ENCODE results near the gene UCP2. TPM values are rescaled to one million over a fixed set of nuclear protein-coding genes. Genes with fewer than 3 reads are reported as not detected.
A peak's percentile ranks its signal among the peaks of the same experiment; 100 is the strongest.

UCP2 gene
- polyA plus RNA-seq, 2 donors, result 3.0 to 5.0 TPM

DNA sequence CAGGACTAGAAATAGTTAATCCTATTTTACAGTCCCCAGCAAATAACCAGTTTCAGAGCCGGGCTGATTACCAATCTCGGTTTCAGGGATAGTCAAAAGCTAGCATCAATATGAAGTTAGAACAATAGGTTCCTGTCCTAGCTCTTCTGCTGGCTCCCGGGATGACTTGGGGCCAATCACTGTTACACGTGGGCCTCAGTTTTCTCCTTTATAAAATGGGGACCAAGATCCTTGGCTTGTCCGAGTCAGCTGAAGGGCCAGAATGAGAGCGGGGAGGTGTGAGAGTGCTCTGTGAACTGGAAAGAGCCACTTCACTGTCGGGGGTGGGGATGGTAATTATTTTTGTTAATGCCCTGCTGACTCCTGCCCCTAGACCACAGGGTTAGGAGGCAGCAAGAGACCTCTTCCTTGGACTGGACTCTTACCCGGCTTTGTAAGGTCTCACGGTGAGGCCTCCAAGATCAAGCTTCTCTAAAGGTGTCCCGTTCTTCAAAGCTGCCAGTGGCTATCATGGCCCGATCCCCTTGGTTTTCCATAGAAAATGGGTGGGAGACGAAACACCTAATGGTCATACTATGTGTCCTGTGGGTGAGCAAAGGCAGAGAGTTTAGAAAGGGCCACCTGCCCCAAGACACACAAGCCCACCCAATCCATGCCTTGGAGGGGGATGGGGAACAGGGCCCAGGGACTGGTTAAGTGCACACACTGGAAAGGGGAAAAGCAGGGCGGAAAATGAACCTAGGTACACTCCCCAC is 1.4 kb downstream of the UCP2 start:
- H3K4me1 ChIP-seq (ENCODE audit: control insufficient read depth in 2 of 2, insufficient read depth in 2 of 2, low read length in 1 of 2), result no peaks in the 10 kb centered on the region
- peak overlapping the region; percentile 49 to 53 for H3K4me3 ChIP-seq (ENCODE audit: low read depth in 1 of 2, low read length in 2 of 2)
- no peaks in the 10 kb centered on the region for H3K9me3 ChIP-seq (ENCODE audit: control insufficient read depth in 2 of 2, insufficient read depth in 1 of 2, low read depth in 1 of 2, low read length in 1 of 2)
- H3K36me3 ChIP-seq (ENCODE audit: control insufficient read depth in 2 of 2, insufficient read depth in 2 of 2, low read length in 1 of 2), result no peaks in the 10 kb centered on the region
- H3K27ac ChIP-seq (ENCODE audit: low read depth in 2 of 2, low read length in 1 of 2), result no peak overlapping the region
- H3K27me3 ChIP-seq (ENCODE audit: control insufficient read depth in 1 of 2, insufficient read depth in 2 of 2, low read length in 2 of 2), result no peaks in the 10 kb centered on the region
- WGBS, 2 donors, result 65 to 78% methylated on average over 12 to 13 of the region's 13 CpGs

DNA sequence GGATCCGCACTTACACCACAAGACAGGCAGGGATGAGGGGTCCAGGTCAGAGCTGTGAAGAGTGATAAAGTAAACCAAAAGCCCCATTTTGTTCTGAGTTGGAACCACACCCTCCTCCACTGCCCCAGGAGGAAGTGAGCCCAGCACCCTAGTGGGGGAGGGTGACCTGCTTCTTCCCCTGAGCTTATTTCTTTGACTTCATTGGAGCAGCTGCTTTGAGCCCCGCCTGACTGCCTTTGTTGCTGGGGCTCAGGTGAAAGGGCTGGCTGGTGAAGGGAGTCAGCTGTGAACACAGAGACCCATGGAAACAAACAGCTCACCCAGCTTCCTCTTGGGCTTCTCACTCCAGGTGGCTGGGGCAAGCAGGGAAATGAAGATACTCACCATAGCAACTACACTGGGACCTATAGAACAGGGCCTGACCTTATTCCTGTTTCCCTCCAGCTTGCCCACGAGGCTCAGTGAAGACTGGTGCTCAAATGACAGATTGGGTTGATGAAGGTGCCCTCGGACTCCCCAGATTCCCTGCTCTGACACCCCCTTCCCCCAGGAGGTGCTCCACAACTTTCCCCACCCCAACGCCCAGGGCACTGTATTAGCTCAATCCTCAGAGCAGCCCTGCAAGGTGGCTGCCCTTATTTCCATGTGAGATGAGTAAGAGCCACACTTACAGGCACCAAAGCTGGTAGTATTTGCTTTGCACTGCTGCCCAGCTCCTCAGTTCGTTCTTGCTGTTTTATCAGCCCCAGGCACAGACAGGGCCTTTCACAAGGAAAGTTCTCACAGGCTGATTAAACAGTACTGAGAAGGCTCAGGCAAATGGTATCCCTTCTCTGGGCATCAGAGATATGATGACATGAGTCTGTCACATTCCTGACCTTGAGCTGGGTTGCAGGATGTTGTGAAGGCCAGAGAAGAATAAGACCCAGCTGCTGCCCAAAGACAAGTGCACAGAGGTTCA is 2.4 kb downstream of the UCP2 start:
- Histone ChIP-seq H3K4me3 (ENCODE audit: low read depth in 1 of 2, low read length in 2 of 2) (no peak overlapping the region), H3K27me3 (ENCODE audit: control insufficient read depth in 1 of 2, insufficient read depth in 2 of 2, low read length in 2 of 2) (no peaks in the 10 kb centered on the region), H3K4me1 (ENCODE audit: control insufficient read depth in 2 of 2, insufficient read depth in 2 of 2, low read length in 1 of 2) (no peaks in the 10 kb centered on the region), H3K9me3 (ENCODE audit: control insufficient read depth in 2 of 2, insufficient read depth in 1 of 2, low read depth in 1 of 2, low read length in 1 of 2) (no peaks in the 10 kb centered on the region), H3K36me3 (ENCODE audit: control insufficient read depth in 2 of 2, insufficient read depth in 2 of 2, low read length in 1 of 2) (no peaks in the 10 kb centered on the region), H3K27ac (ENCODE audit: low read depth in 2 of 2, low read length in 1 of 2) (peak overlapping the region; percentile 34 to 36)
- 48 to 52% methylated on average over 6 of the region's 6 CpGs for WGBS, 2 donors

DNA sequence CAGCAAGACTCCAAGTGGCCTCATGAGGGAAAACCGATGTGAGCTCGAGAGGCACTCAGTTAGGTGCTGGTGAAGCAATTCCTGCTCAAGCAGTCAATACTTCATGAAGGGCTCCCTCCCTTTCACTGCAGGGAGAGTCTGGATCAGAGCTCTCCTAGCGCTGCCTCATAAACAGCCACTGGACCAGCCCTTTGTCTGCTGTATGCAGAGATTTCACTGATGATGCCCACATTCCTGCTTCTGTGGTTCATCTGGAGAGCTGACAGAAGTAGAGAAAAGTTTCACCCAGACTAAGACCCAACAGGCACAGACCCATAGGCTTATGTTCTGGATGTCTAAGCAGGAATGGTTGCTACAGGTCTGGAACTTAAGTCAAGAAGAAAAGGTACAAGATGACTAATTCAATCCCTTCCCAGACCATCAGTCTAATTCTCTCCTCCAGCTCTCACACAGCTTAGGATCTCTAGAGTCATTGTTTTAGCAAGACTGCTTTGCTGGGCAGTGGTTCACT is 4.0 kb downstream of the UCP2 start:
- H3K36me3 ChIP-seq (ENCODE audit: control insufficient read depth in 2 of 2, insufficient read depth in 2 of 2, low read length in 1 of 2), result peaks cover 0 to 4% of the 10 kb centered on the region in 2 donors
- H3K4me1 ChIP-seq (ENCODE audit: control insufficient read depth in 2 of 2, insufficient read depth in 2 of 2, low read length in 1 of 2), result peaks cover 3 to 12% of the 10 kb centered on the region in 2 donors
- H3K9me3 ChIP-seq (ENCODE audit: control insufficient read depth in 2 of 2, insufficient read depth in 1 of 2, low read depth in 1 of 2, low read length in 1 of 2), result no peaks in the 10 kb centered on the region
- H3K4me3 ChIP-seq (ENCODE audit: low read depth in 1 of 2, low read length in 2 of 2), result no peak overlapping the region
- no peaks in the 10 kb centered on the region for H3K27me3 ChIP-seq (ENCODE audit: control insufficient read depth in 1 of 2, insufficient read depth in 2 of 2, low read length in 2 of 2)
- WGBS, 2 donors, result 91 to 95% methylated on average over 3 of the region's 3 CpGs
- no peak overlapping the region for H3K27ac ChIP-seq (ENCODE audit: low read depth in 2 of 2, low read length in 1 of 2)

DNA sequence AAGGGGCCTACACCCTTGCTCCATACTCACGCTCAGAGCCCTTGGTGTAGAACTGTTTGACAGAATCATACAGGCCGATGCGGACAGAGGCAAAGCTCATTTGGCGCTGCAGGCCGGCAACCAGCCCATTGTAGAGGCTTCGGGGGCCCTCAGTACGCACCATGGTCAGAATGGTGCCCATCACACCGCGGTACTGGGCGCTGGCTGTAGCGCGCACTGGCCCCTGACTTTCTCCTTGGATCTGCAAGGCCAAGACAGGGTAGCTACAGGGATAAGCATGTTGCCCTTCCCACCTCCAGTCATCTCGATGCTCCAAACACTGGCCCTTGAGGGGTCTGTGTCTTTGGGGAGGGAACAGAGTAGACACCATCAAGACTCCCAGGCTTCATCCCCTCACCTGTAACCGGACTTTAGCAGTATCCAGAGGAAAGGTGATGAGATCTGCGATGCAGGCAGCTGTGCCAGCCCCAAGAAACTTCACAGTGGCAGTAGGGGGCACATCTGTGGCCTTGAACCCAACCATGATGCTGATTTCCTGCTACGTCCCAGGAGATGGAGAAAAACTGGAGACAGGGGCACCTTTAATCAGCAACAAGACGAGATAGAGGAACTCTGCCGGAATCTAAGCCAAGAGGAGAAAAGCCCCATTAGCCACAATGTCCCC is 4.7 kb downstream of the UCP2 start:
- Histone ChIP-seq H3K4me3 (ENCODE audit: low read depth in 1 of 2, low read length in 2 of 2) (no peak overlapping the region), H3K9me3 (ENCODE audit: control insufficient read depth in 2 of 2, insufficient read depth in 1 of 2, low read depth in 1 of 2, low read length in 1 of 2) (no peaks in the 10 kb centered on the region), H3K27ac (ENCODE audit: low read depth in 2 of 2, low read length in 1 of 2) (no peak overlapping the region), H3K4me1 (ENCODE audit: control insufficient read depth in 2 of 2, insufficient read depth in 2 of 2, low read length in 1 of 2) (peaks cover 5 to 12% of the 10 kb centered on the region in 2 donors), H3K27me3 (ENCODE audit: control insufficient read depth in 1 of 2, insufficient read depth in 2 of 2, low read length in 2 of 2) (no peaks in the 10 kb centered on the region), H3K36me3 (ENCODE audit: control insufficient read depth in 2 of 2, insufficient read depth in 2 of 2, low read length in 1 of 2) (peaks cover 0 to 4% of the 10 kb centered on the region in 2 donors)
- 96 to 98% methylated on average over 18 of the region's 18 CpGs for WGBS, 2 donors

DNA sequence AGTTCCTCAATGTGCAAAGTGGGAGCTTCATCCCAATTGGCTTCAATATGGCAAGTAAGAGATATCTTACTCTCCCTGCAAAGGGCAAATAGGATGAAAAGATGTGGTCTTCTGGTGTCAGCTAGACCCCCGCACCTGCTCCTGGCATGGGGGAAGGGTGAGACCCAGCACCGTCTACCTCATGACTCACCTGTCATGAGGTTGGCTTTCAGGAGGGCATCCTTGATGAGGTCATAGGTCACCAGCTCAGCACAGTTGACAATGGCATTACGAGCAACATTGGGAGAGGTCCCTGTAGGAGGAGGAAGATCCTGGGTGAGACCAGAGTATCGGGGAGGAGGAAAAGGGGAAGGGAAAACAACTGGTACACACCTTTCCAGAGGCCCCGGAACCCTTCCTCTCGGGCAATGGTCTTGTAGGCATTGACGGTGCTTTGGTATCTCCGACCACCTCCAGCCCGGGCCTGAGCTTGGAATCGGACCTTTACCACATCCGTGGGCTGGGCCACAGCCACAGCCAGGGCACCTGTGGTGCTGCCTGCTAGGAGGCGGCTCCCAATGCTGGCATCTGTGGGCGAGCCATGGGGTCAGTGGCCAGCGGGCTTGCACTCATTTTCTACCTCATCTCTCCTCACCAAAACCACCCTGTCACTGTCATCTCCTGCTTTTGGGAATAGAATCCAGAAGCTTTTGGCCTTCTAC is 6.0 kb downstream of the UCP2 start:
- Histone ChIP-seq H3K27ac (ENCODE audit: low read depth in 2 of 2, low read length in 1 of 2) (no peak overlapping the region), H3K4me1 (ENCODE audit: control insufficient read depth in 2 of 2, insufficient read depth in 2 of 2, low read length in 1 of 2) (peaks cover 6 to 12% of the 10 kb centered on the region in 2 donors), H3K9me3 (ENCODE audit: control insufficient read depth in 2 of 2, insufficient read depth in 1 of 2, low read depth in 1 of 2, low read length in 1 of 2) (no peaks in the 10 kb centered on the region), H3K4me3 (ENCODE audit: low read depth in 1 of 2, low read length in 2 of 2) (no peak overlapping the region), H3K36me3 (ENCODE audit: control insufficient read depth in 2 of 2, insufficient read depth in 2 of 2, low read length in 1 of 2) (peaks cover 0 to 4% of the 10 kb centered on the region in 2 donors), H3K27me3 (ENCODE audit: control insufficient read depth in 1 of 2, insufficient read depth in 2 of 2, low read length in 2 of 2) (no peaks in the 10 kb centered on the region)
- WGBS, 2 donors, result 89% methylated on average over 14 of the region's 14 CpGs

DNA sequence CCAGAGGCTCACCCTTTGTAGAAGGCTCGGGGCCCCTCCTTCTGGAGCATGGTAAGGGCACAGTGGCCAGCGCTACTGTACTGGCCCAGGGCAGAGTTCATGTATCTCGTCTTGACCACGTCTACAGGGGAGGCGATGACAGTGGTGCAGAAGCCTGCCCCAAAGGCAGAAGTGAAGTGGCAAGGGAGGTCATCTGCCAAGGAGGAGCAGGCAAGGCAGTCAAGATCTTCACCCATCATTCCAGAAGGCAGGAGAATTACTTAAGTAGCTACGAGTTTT is 7.2 kb downstream of the UCP2 start:
- Histone ChIP-seq H3K27ac (ENCODE audit: low read depth in 2 of 2, low read length in 1 of 2) (no peak overlapping the region), H3K4me3 (ENCODE audit: low read depth in 1 of 2, low read length in 2 of 2) (no peak overlapping the region), H3K27me3 (ENCODE audit: control insufficient read depth in 1 of 2, insufficient read depth in 2 of 2, low read length in 2 of 2) (no peaks in the 10 kb centered on the region), H3K4me1 (ENCODE audit: control insufficient read depth in 2 of 2, insufficient read depth in 2 of 2, low read length in 1 of 2) (peaks cover 6 to 12% of the 10 kb centered on the region in 2 donors), H3K36me3 (ENCODE audit: control insufficient read depth in 2 of 2, insufficient read depth in 2 of 2, low read length in 1 of 2) (peaks cover 0 to 4% of the 10 kb centered on the region in 2 donors), H3K9me3 (ENCODE audit: control insufficient read depth in 2 of 2, insufficient read depth in 1 of 2, low read depth in 1 of 2, low read length in 1 of 2) (no peaks in the 10 kb centered on the region)
- 71 to 87% methylated on average over 6 of the region's 6 CpGs for WGBS, 2 donors

DNA sequence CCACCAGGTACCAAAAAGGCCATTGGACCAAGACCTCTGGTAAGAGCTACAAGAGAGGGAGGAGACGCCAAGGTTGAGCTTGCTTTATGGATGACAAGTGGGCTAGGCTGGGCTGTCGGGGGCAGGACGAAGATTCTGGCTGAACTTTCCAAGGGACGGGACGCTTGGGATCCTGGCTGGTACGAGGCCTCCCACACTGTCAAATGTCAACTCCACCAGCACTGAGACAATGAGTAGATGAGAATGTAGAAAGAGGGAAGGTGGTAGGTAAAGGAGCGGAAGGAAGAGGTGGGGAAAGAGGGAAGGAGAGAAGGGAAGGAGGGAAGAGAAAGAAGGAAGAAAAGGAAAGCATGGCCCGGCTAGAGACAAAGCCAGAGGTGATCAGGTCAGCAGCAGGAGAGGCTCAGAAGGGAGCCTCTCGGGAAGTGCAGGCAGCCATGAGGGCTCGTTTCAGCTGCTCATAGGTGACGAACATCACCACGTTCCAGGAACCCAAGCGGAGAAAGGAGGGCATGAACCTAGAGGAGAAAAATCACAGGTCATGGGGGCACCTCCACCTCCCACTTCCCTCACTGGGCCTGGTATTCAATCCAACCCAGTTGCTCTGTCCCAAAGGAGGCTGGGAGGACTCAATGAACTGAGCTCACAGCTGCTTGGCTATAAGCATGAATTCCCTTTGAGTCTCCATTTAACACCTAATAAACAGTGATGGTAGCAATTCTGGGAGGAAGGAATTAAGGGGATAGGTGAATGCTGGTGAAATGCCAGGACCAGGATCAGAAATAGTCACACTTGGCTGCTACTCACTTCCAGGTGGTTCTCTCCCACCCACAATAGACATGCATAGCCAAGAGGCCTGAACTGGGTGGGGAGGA is 7.8 kb downstream of the UCP2 start:
- Histone ChIP-seq H3K9me3 (ENCODE audit: control insufficient read depth in 2 of 2, insufficient read depth in 1 of 2, low read depth in 1 of 2, low read length in 1 of 2) (no peaks in the 10 kb centered on the region), H3K27ac (ENCODE audit: low read depth in 2 of 2, low read length in 1 of 2) (peak overlapping the region in 1 of 2 donors; percentile 14), H3K27me3 (ENCODE audit: control insufficient read depth in 1 of 2, insufficient read depth in 2 of 2, low read length in 2 of 2) (no peaks in the 10 kb centered on the region), H3K4me1 (ENCODE audit: control insufficient read depth in 2 of 2, insufficient read depth in 2 of 2, low read length in 1 of 2) (peaks cover 6 to 12% of the 10 kb centered on the region in 2 donors), H3K4me3 (ENCODE audit: low read depth in 1 of 2, low read length in 2 of 2) (no peak overlapping the region), H3K36me3 (ENCODE audit: control insufficient read depth in 2 of 2, insufficient read depth in 2 of 2, low read length in 1 of 2) (peaks cover 0 to 4% of the 10 kb centered on the region in 2 donors)
- WGBS, 2 donors, result 89 to 90% methylated on average over 13 of the region's 13 CpGs

DNA sequence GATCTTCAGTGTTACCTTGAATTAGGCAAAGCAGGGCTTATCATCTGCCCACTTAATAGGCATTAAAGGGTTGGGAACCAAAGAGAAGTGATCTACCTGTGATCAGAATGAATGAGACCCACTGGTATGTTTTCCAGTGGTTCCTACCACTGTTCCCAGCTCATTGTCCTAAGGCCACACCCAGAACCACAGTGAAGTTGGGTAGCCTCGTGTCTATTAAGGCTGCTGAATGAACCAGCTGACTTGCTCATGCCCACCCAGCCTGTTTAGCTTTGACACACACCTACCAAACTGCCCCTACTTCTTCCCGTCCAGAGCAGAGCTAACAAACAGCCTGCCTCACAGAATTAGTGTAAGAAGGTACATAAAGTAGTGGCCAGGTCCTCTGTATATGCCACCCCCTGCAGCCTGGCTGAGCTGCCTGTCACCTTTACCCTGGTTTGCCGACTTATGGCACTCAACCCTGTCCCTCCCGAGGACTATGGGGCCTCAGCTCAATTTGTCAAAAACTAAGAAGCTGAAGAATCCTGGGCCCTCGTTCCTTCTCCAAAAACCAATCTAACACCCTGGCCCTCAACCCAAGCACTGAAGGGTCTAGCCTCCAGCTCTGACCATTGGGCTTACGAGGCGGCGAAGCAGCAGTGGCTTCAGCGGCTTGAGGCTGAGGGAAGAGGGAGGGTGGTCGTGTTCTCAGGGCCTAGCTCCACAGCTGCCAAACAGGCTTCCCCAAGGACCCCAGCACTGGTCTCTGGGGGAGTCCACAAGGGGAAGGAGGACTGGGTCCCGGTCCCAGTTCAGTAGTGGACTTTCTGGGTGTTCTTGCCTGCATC is 9.8 kb downstream of the UCP2 start:
- no peak overlapping the region for H3K27ac ChIP-seq (ENCODE audit: low read depth in 2 of 2, low read length in 1 of 2)
- H3K9me3 ChIP-seq (ENCODE audit: control insufficient read depth in 2 of 2, insufficient read depth in 1 of 2, low read depth in 1 of 2, low read length in 1 of 2), result no peaks in the 10 kb centered on the region
- H3K36me3 ChIP-seq (ENCODE audit: control insufficient read depth in 2 of 2, insufficient read depth in 2 of 2, low read length in 1 of 2), result peaks cover 0 to 4% of the 10 kb centered on the region in 2 donors
- no peak overlapping the region for H3K4me3 ChIP-seq (ENCODE audit: low read depth in 1 of 2, low read length in 2 of 2)
- 80 to 87% methylated on average over 11 of the region's 11 CpGs for WGBS, 2 donors
- H3K27me3 ChIP-seq (ENCODE audit: control insufficient read depth in 1 of 2, insufficient read depth in 2 of 2, low read length in 2 of 2), result no peaks in the 10 kb centered on the region
- peaks cover 6 to 12% of the 10 kb centered on the region in 2 donors for H3K4me1 ChIP-seq (ENCODE audit: control insufficient read depth in 2 of 2, insufficient read depth in 2 of 2, low read length in 1 of 2)

Data from esophagus (tissue), 2 donors.